ENCODE results near the gene DTX3. TPM values are rescaled to one million over a fixed set of nuclear protein-coding genes. Genes with fewer than 3 reads are reported as not detected.
"Not testable (repeated sequence)": the region's sequence is repeated elsewhere in the genome, so short reads cannot be mapped to it uniquely, and the experiment has no call there.

Gene DTX3, protein sequence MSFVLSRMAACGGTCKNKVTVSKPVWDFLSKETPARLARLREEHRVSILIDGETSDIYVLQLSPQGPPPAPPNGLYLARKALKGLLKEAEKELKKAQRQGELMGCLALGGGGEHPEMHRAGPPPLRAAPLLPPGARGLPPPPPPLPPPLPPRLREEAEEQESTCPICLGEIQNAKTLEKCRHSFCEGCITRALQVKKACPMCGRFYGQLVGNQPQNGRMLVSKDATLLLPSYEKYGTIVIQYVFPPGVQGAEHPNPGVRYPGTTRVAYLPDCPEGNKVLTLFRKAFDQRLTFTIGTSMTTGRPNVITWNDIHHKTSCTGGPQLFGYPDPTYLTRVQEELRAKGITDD
- total RNA-seq (1 to 10 TPM; 3.5 to 9.1 (median 4.2) TPM), polyA plus RNA-seq (1 to 10 TPM; 4.4 to 5.2 (median 4.5) TPM)
- long read RNA-seq, donor 1, partial matches to known transcripts: 1 of 2 reads
- long read RNA-seq, donor 1, other reads (novel, unspliced or antisense): 0 of 2 reads
- long read RNA-seq, donor 2, partial matches to known transcripts: 0 of 2 reads
- long read RNA-seq, donor 2, other reads (novel, unspliced or antisense): 0 of 2 reads

DNA sequence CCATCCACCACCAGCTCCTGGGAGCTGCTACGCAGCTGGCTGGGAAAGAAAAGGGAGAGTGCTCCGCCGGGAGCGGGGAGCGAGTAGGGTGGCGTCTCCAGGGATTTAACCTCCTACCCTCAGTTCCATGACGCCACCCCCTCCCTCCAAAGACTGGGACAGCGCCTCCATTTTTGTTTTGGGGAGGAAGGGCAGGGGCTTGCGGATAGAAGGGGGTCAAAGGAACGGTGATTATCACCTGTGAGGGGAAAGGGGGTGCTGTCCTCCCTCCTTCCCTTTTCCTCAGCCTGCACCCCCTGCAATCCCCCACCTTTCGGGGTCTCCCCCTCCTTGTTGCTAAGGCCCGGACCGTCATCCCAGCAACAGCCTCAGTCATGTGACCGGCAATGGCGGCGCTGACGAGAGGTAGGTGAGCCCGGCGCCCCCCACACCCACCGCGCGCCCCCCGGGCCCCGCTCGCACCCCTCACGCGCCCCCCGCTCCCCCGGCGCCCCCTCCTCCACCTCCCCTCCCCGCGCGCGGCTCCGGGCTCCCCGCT lies at the start of gene DTX3:
DTX3 (plus strand) TSS at position 371 of the 538 bp plus-strand sequence. CDS start 1,694 bp downstream, outside the sequence.
- H3K27ac ChIP-seq: peak within 1 kb of the TSS; percentile 64
- TF ChIP-seq, protein P1, sequence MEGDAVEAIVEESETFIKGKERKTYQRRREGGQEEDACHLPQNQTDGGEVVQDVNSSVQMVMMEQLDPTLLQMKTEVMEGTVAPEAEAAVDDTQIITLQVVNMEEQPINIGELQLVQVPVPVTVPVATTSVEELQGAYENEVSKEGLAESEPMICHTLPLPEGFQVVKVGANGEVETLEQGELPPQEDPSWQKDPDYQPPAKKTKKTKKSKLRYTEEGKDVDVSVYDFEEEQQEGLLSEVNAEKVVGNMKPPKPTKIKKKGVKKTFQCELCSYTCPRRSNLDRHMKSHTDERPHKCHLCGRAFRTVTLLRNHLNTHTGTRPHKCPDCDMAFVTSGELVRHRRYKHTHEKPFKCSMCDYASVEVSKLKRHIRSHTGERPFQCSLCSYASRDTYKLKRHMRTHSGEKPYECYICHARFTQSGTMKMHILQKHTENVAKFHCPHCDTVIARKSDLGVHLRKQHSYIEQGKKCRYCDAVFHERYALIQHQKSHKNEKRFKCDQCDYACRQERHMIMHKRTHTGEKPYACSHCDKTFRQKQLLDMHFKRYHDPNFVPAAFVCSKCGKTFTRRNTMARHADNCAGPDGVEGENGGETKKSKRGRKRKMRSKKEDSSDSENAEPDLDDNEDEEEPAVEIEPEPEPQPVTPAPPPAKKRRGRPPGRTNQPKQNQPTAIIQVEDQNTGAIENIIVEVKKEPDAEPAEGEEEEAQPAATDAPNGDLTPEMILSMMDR (IDR thresholded peaks at IDR 0.05): no peak
- ATAC-seq: peak in 3 of 4 donors; percentile 24 to 48 (median 25)
- H3K9me3 ChIP-seq: no peaks in the 10 kb centered on the region
- peak in 1 of 2 donors; percentile 30 for DNase-seq
- H3K4me3 ChIP-seq: peak within 1 kb of the TSS; percentile 63
- peaks cover 3 to 28% of the 10 kb centered on the region in 2 donors for H3K36me3 ChIP-seq (ENCODE audit: insufficient read depth in 1 of 2, low read depth in 1 of 2)
- no peaks in the 10 kb centered on the region for H3K4me1 ChIP-seq
- intact Hi-C loops (cut with DNase I): no loop called here
- H3K27me3 ChIP-seq (ENCODE audit: insufficient read depth in 3 of 3, low read length in 2 of 3): peaks cover 0 to 34% (median 16%) of the 10 kb centered on the region in 3 donors
- 3 to 5% (median 4%) methylated on average over 23 to 36 of the region's 36 CpGs for WGBS, 3 donors

DNA sequence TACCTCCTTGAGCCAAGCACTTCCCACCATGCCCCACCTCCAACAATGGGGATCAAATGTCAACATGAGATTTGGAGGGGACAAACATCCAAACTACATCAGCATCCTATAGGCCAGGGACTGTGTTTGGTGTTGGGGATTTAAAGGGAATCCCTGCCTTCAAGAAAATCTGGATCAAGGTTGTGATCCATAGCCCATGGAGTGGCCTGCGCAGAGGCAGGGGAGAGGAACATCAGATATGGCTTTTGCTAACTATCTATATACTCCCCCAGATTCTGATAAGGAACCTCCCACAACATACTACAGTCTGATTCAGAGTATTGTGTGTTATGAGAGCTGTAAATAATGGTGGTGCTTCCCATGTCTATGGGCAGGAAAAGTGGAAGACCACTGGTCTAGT lies 49.7 kb upstream of the DTX3 start:
- no peaks in the 10 kb centered on the region for H3K36me3 ChIP-seq (ENCODE audit: insufficient read depth in 1 of 2, low read depth in 1 of 2)
- no peaks in the 10 kb centered on the region for H3K9me3 ChIP-seq
- H3K27ac ChIP-seq: no peak overlapping the region
- WGBS, 3 donors: 95 to 100% (median 98%) methylated on average over 1 of the region's 1 CpG
- peaks cover 2% of the 10 kb centered on the region for H3K4me1 ChIP-seq
- no peak for ATAC-seq
- DNase-seq: no peak
- H3K4me3 ChIP-seq: no peak overlapping the region
- peaks cover 0 to 12% (median 5%) of the 10 kb centered on the region in 3 donors for H3K27me3 ChIP-seq (ENCODE audit: insufficient read depth in 3 of 3, low read length in 2 of 3)
- TF ChIP-seq, protein P1 (IDR thresholded peaks at IDR 0.05): no peak
- intact Hi-C loops (cut with DNase I): no loop called here

DNA sequence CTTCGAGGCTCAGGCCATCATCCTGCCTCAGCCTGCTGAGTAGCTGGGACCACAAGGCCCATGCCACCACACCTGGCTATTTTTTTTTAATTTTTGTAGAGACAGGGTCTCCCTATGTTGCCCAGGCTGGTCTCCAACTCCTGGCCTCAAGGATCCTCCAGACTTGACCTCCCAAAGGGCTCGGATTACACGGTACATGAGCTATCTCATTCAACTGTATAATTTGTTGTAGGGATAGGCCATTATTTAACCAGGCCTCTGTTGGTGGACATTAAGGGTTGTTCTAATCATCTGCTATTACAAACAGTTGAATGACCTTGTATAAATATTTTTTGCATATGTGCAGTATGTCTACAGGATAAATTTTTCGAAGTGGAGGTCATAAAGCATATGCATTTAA lies 45.8 kb upstream of the DTX3 start:
- whole genome bisulfite sequencing, 3 donors: 80 to 93% (median 83%) methylated on average over 4 of the region's 4 CpGs
- TF ChIP-seq, protein P1 (IDR thresholded peaks at IDR 0.05): no peak
- Histone ChIP-seq H3K36me3 (ENCODE audit: insufficient read depth in 1 of 2, low read depth in 1 of 2) (no peaks in the 10 kb centered on the region), H3K9me3 (no peaks in the 10 kb centered on the region), H3K4me3 (no peak overlapping the region), H3K4me1 (no peaks in the 10 kb centered on the region), H3K27me3 (ENCODE audit: insufficient read depth in 3 of 3, low read length in 2 of 3) (peaks cover 0 to 9% (median 0%) of the 10 kb centered on the region in 3 donors), H3K27ac (no peak overlapping the region)
- intact Hi-C loops (cut with DNase I): no loop called here
- ATAC-seq (no peak), DNase-seq (no peak)

DNA sequence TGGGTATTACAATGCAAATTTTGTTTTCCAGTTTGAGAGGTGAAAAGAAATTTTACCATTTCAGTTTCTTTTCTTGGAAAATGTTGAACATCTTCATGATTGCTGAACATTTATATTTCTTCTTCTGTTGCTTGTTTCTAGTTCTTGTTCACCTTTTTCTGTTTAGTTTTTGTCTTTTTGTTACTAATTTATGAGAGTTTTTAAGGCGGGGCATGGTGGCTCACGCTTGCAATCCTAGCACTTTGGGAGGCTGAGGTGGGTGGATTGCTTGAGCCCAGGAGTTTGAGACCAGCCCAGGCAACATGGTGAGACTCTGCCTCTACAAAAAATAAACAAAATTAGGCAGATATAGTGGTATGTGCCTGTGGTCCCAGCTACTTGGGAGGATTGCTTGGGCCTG lies 44.1 kb upstream of the DTX3 start:
- intact Hi-C loops (cut with DNase I): no loop called here
- ATAC-seq (no peak), DNase-seq (no peak)
- H3K27me3 ChIP-seq (ENCODE audit: insufficient read depth in 3 of 3, low read length in 2 of 3): peaks cover 0 to 9% (median 0%) of the 10 kb centered on the region in 3 donors
- H3K4me3 ChIP-seq: no peak overlapping the region
- H3K36me3 ChIP-seq (ENCODE audit: insufficient read depth in 1 of 2, low read depth in 1 of 2): no peaks in the 10 kb centered on the region
- TF ChIP-seq, protein P1 (IDR thresholded peaks at IDR 0.05): no peak
- 91 to 96% (median 93%) methylated on average over 2 of the region's 2 CpGs for whole genome bisulfite sequencing, 3 donors
- no peak overlapping the region for H3K27ac ChIP-seq
- H3K4me1 ChIP-seq: no peaks in the 10 kb centered on the region
- H3K9me3 ChIP-seq: no peaks in the 10 kb centered on the region

DNA sequence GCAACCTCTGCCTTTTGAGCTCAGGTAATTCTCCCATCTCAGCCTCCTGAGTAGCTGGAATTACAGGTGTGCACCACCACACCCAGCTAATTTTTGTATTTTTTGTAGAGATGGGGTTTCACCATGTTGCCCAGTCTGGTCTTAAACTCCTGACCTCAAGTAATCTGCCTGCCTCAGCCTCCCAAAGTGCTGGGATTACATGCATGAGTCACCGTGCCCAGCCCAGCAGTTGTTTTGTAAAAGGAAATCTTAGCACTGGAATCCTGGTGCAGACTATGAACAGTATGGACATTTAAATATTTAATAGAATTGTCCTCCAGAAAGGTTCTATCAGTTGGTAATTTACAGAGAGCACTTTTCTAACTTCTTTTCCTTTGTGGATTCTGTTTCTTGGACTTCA lies 43.5 kb upstream of the DTX3 start:
- DNase-seq; intact Hi-C loops (cut with DNase I); H3K36me3 ChIP-seq (ENCODE audit: insufficient read depth in 1 of 2, low read depth in 1 of 2); H3K27ac ChIP-seq; H3K4me1 ChIP-seq; ATAC-seq; H3K27me3 ChIP-seq (ENCODE audit: insufficient read depth in 3 of 3, low read length in 2 of 3); H3K4me3 ChIP-seq; H3K9me3 ChIP-seq: not testable (repeated sequence)
- WGBS, 3 donors: 53 to 61% (median 59%) methylated on average over 1 of the region's 1 CpG

Data from psoas muscle (tissue), 8 donors.